NK-92 (cell line): ENCODE data around the gene DEPP1.

Experiments
- DNase-seq: peaks from one replicate; lab custom pipeline; 2025; ENCODE audit not compliant: unreplicated experiment; lab: John Stamatoyannopoulos, UW

The DEPP1 gene

GRCh38 chr10:44955413-44956070 is 23.1 kb downstream of the DEPP1 start:
- DNase-seq: no peak

- DNase-seq: no peak
Observed at GRCh38 chr10:44954962-44955361, 23.6 kb downstream of the DEPP1 start.

DNA sequence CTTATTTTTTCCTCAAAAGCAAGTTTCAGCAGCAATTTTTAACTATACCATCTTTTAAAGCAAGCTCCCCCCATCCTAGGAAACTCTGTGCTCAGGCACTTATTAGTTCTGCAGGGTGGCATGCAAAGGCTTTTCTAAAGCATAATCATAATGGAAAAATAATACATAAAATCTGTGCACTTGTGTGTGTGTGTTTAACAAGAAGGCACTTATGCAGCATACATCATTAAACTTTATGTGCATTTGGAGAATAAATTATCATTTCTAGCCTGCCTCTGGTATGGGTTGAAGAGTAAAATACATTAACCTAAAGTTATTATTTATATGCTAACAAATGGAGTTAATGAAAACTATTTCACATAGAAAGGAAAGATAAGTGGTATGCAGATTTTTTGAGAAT is 24.6 kb downstream of the DEPP1 start:
- DNase-seq: no peak

DNA sequence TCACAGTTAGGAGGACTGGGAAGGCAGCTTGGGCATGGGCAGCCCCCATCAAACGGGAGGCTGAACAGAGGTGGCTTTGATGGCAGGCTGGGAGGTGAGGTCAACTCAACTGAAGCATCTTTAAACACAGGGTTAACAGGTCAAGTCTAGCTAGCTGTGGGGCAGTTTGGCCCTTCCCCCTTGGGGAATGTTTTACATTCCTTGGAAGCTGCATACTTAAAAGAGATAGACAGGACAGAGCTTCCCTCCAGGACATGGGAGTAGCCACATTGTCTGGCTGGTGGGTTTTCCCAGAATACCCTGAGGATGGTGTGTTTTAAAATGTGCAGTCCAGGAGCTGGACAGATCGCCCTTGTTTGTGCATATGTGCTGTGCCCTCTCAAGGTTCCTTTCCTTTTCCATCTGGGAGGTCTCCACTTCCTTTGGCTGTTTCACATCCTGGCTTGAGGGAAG is 25.8 kb downstream of the DEPP1 start:
- no peak for DNase-seq

DNA sequence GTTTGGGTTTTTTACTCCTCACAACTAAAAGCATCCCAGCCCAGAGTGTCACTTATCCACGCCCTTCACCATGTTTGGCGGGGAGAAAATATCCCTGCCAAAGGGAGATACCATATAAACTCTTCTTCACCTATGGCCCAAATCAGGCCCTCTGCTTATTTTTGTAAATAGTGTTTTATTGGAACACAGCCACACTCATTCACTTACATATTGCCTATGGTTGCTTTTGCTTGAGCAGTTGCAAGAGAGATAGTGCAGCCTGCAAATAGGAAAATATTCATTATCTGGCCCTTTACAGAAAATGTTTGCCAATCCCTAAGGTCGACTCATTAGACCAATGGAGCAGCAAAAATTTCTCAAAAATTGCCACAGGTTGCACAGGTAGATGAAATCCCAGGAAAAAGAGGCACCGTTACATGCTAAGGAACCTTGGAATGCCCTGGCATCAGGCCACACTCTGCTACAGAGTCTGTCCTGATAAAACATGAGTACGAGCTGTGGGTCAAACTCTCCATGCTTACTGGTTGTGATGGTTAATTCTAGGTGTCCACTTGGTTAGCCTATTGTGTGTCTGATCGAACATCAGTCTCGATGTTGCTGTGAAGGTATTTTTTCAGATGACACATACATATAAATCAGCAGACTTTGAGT is 26.9 kb downstream of the DEPP1 start:
- no peak for DNase-seq

DNA sequence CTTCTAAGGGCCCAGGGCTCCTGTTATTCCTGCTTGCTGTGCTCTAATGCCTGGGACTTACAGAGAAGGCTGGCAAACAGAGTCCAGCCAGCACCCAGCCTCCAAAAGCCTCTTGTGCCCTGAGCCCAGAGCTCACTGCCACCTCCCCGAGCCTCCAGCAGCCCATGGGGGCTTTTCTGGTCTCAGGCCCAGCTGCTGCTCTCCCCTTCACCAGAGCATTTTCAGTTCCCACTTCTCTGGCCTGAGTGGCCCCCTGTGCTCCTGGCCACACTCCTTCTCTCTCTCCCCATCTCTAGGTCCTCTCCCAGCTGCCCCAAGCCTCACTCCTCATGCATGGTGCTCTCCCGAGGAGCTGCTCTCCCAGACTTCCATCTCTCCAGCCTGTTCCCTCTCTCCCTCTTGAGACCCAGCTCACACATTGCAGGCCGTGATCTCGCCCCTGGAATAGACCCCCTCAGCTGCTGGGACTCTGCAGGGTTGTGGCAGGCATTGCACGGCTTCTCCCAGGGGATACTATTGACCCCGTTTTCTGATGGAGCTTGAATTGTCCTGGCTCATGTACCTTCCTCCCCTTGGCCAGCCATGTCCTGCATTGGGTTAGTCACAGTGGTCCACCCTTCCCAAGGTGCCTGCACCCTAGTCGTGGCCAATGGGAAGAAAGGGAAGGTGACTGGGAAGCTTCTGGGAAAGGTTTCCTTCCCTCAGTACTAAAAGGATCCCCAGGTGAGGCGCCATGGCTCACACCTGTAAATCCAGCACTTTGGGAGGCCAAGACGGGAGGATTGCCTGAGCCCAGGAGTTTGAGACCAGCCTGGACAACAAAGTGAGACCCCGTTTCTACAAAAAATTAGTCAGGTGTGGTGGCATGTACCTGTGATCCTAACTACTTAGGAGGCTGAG is 28.0 kb downstream of the DEPP1 start:
- DNase-seq: no peak

DNA sequence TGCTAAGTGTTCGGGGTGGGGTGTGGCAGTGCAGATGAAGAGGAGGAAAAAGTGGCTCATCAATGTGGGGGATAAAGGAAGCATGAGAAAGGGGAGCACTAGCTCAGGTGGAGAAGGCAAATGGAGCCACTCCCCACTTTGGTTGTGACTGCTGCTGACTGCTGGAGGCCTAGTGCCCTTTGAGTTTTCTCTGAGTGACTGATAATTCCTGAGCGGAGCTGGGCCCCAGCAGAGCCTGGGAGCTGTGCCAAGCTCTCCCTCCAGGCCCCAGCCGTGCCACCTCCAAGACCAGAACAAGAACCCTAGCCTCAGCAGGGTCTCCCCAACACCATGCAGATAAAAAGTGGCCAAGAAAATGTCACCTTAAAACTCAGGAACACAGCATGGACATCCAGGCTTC is 28.7 kb downstream of the DEPP1 start:
- DNase-seq: no peak

DNA sequence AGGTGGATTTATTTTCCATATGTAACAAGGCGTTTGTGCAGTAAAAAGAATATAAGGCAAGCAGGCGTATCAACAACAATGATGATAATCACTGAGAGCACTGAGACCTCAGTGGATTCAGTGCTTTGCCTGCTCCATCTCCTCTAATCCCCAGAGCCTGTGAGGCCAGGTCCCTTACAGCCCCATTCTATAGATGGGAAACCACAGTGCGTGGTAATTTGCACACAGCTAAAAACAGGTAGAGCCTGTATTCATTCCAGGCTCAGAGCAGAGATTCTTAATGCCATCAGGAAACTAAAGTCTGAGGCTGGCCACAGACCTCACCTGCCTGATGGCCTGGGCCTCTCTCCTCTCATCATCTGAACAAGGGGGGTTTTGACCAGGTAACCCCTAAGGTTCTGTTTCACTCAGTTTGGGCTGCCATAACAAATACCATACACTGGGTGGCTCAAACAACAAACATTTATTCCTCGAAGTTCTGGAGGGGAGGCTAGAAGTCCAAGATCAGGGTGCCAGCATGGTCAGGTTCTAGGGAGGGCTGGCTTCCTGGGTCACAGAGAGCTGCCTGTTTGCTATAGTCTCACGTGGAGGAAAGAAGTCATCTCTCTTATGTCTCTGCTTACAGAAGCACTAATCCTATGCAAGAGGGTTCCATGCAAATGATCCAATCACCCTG is 29.3 kb downstream of the DEPP1 start:
- DNase-seq: no peak

GRCh38 chr10:44948642-44949041 is 30.0 kb downstream of the DEPP1 start:
- no peak for DNase-seq

DNA sequence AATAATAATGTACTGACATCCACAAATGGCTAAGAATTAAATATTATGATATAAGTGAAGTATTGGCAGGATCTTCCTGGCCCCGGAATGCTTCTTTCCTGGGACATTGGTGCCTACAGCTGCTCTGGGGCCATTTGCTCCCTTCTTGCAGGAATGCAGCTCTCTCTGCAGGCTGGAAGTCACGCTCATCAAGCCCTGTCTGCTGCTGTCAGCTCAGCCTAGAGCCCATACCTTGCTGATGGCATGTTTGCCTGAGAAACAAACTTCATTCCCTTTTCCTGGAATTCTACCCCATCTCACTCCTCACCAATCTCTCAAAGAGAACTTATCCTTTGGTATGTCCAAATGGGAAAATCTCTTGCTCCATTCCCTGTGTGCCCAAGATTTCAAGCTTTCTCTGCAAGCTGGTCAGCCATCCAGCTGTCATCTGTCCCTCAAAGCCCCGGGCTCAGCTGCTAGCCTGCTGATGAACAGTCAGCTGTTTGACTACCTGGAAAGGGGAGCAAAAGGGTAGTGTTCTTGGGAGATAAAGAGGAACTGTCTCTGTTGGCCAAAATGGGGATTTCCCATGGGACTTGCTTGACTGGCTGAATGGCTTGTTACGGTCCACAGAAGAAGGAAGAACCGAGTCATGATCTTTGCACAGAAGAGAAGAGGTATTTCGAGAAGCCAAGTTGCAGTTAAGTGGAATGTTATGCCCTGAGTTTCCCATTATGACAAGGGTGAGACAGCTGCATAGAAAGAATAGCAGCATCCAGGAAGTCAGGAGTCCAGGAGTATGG is 31.0 kb downstream of the DEPP1 start:
- no peak for DNase-seq

DNA sequence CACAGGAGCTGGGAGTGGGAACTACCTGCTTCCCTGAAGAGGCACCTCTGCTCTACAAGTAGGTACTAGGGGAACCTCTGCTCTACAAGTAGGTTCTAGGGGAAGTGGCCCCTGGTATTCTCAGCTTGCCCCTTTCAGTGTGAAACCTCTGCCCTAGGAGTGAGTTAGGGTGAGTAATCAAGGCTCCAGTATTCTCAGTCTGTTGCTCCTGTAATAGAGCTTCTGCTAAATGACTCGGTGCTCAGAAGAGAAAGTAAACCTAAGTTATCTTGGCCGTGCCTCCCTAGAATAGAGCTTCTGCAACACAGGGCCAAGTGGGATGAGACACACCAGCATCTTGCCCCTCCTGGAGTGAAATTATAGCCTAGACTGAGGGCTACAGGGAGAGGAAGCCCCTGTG is 32.4 kb downstream of the DEPP1 start:
- DNase-seq: no peak

- DNase-seq: no peak
Observed at GRCh38 chr10:44944354-44944753, 34.3 kb downstream of the DEPP1 start.

- DNase-seq: no peak
Observed at GRCh38 chr10:44939691-44940401, 38.8 kb downstream of the DEPP1 start.

DNA sequence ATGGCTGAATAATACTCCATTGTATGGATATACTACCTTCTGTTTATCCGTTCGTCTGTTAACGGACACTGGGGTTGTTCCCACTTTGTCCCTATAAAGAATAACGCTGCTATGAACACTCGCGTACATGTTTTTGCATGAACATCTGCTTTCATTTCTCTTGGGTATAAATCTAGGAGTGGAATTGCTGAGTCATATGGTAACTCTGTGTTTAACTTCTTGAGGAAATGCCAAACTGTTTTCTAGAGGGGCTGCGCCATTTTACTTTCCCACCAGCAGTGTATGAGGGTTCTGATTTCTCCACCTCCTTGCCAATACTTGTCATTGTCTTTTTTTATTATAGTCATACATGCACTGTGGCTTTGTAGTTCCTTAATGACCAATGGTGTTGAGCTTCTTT is 39.7 kb downstream of the DEPP1 start:
- no peak for DNase-seq

- DNase-seq: no peak
Observed at GRCh38 chr10:44937196-44938005, 41.2 kb downstream of the DEPP1 start.

- DNase-seq: no peak
Observed at GRCh38 chr10:44936314-44936975, 42.2 kb downstream of the DEPP1 start.

GRCh38 chr10:44935966-44936295 is 42.7 kb downstream of the DEPP1 start:
- DNase-seq: no peak

DNA sequence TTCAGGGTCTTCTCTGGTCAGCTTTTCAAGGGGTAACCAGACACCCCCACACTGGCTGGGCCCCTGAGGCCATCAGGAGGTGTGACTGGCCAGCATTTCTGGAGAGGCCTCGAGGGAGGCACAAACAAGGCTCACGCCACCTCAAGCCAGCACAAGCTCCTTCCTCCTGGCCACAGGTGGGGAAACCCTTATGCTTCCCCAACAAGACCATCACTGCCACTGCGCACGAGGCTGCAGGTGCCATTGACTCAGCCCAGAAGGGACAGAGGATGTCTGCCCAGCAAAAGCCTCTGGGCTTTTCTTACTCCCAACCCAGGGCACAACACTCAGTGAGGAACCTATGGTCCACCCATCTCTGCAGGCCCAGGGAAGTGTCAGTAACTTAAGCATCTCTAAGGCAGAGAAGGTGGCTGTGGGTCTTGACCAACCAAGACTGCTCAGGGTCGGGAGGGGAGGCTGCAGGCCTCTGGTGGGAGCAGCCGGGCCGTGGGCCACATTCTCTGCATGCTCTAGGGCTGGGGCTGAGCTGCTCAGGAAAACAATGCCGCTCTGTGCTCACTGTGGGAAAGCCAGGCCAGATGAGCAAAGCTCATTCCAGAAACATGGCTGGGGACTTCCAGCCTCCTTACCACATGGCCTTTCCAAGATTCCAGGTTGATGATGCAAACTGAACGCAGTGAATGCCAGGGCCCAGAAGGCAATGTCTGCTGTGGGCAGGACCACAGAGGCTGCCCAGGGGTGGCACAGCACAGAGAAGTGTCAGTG is 43.2 kb downstream of the DEPP1 start:
- no peak for DNase-seq
